AML-193 (cell line): ENCODE data around the gene RAD51B.
"Not testable (repeated sequence)": the region's sequence is repeated elsewhere in the genome, so short reads cannot be mapped to it uniquely, and the experiment has no call there.

Source experiments
- DNase-seq, 2 experiments: peaks; one replicate each; lab custom pipeline; 2025; lab: John Stamatoyannopoulos, UW

The RAD51B gene

DNA sequence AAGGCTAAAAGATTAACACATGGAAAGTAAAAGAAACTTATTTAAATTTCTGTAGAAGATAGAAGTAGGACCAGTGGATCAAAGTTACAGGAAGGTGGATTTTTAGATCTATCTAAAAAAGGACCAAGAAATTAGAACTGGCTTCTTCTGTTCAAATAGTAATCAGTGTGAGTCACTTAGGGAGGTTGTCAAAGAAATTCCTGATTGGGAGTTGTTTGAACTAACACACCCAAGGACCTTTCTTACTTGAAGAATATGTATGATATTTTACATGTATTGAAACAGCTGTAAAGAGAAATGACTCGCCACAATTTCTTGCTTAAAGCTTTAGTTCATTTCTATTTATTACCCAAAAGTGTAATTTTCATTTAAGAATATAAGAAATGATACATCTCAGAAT, 256.9 kb downstream of the RAD51B start:
- DNase-seq: no peak

- DNase-seq: no peak
These were observed 260.5 kb downstream of the RAD51B start for GRCh38 chr14:68079941-68080697.

DNA sequence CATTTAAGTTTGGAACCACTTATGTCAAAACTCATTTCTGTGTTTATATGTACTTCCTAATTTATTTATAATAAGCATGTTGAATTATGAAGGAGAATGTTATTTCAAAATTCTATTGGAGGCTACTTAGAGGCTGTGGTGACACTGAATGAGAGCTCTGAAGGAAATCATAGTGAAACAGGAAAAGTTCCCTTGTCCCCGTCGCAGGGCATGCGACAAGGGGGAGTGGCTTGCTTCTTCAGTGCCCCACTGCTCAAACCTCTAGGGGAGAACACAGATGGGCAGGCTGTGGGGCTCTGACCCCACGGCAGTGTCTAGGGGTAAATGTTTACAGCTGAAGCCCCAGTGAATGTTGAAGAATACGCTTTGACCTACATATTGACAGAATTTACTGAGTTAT, 261.9 kb downstream of the RAD51B start:
- no peak for DNase-seq

DNA sequence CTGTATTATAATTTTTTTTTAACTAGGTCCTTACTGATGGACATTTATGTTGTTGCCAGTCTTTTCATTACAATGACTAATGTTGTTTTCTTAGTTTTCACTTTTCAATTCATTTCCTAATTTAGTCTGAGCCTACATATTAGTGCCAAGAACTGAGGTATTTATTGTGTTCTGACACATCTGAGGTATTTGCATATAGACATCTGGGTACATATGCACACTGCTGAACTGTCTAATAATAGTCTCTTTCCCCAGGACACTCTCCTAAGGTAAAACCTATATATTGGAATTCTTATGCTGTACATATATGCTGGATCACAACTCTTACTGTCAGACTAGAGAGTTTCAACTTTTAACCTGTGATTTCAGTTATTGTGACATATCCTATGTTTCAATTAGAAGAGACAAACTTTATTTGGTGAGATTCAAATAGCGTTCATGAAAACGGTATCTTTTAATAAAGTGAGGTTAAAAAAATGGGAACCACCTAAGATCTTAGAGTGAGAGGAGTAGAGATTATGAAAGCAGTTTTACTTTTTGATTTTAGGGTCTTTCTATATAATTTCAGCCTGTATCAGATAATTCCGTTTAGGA, 263.2 kb downstream of the RAD51B start:
- DNase-seq: no peak

GRCh38 chr14:68084256-68084655, 264.7 kb downstream of the RAD51B start:
- no peak for DNase-seq

GRCh38 chr14:68085742-68086141, 266.2 kb downstream of the RAD51B start:
- DNase-seq: no peak

DNA sequence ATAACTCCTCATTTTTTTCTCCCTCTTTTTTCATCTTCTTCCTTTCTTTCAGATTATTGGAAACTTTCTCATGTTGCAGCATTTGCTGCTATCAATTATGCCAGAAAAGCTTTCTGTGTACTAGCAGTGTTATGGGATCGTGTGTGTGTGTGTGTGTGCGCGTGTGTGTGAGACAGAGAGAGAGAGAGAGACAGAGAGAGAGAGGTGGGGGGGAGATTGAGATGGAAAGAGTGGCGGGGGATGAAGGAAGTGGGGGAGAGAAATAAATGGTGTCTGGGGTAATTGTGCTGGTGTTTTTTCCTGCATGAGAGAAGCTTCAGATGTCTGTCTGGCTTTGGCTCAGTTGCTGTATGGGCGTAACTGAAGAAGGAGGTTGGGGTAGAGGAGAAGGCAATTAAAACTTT, 268.9 kb downstream of the RAD51B start:
- DNase-seq: no peak

- DNase-seq: no peak
These were observed 269.7 kb downstream of the RAD51B start for GRCh38 chr14:68089146-68089731.

DNA sequence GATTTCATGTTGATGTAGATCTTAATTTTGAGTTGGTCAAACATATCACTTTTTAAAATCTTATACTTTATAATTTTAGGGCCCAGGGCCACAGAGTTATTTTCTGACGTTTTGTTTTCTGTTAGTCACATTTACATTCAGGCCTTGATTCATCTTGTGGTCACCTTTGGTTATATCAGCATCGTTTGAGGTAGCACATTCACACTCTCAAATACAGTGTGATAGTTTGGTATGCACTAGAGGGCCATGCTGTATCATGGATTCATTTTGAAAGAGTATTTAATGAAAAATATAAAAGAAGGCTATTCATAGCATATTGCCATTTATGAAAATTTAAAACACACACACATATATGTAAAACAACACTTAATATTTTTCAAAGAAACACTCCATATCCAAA, 274.6 kb downstream of the RAD51B start:
- DNase-seq: no peak

- DNase-seq: no peak
These were observed 275.2 kb downstream of the RAD51B start for GRCh38 chr14:68094752-68095151.

- no peak for DNase-seq
These were observed 278.1 kb downstream of the RAD51B start for GRCh38 chr14:68097727-68098126.

DNA sequence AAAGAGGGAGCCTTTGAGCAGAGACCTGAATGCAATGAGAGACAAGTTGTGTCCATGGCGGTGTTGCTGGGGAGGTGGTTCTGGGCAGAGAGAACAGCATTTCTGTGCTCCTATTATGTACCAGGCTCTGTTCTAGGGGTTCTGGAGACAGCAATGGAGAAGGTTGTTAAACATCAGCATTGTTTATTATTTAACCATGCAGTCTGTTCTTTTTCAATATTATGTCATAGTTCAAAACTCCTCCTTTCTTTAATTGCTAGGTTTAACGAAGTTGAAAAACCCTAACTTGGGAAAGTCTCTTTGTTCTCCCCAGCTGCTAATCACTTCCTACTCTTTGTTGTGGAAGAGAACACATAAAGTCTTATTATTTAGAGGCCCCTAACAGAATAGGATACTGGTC, 279.3 kb downstream of the RAD51B start:
- no peak for DNase-seq

GRCh38 chr14:68099495-68100045, 280.0 kb downstream of the RAD51B start:
- DNase-seq: no peak

DNA sequence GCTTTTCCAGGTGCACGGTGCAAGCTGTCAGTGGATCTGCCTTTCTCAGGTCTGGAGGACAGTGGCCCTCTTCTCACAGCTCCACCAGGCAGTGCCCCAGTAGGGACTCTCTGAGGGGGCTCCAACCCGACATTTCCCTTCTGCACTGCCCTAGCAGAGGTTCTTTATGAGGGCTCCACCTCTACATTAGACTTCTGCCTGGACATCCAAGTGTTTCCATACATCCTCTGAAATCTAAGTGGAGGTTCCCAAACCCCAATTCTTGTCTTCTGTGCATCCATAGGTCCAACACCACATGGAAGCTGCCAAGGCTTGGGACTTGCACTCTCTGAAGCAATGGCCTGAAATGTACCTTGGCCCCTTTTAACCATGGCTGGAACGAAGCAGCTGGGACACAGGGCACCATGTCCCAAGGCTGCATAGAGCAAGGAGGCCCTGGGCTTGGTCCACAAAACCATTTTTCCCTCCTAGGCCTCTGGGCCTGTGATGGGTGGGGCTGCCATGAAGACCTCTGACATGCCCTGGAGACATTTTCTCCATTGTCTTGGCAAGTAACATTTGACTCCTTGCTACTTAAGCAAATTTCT, 282.2 kb downstream of the RAD51B start:
- not testable (repeated sequence) for DNase-seq

DNA sequence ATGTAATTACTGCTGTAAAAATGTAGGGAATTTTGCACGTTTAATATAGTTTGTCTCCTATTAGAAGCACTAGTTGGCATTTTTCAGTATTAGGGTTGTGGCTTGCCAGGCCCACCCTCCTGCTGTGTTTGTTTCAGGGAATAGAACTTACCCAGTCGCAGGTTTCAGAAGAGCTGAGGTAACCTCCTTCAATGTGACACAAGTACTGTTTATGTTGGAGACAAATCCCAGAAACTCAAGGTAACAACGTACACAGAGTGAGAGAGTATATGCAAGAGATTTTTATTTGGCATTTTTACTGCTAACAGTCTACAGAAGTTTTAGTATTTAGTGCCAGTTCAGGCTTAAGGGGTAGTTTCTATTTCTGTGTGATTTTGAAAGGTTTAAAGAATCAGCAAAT, 284.3 kb downstream of the RAD51B start:
- DNase-seq: no peak

DNA sequence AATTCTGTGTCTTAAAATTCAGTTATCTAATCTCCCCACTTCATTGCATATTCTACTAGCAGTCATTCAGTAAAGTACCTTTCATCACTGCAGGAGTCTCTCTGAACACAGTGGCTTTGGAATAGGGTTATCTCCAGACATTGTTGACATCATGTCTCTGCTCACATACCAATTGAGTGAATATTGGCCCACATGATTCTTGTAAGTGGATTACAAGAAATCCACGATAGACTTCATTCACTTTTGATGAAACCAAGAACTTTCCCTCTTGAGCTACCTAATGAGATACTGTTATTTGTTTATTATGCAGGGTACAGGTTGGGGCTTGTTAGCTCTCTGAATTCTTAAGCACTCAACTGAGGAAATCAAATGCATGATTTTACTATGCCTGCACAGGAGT, 284.9 kb downstream of the RAD51B start:
- no peak for DNase-seq

DNA sequence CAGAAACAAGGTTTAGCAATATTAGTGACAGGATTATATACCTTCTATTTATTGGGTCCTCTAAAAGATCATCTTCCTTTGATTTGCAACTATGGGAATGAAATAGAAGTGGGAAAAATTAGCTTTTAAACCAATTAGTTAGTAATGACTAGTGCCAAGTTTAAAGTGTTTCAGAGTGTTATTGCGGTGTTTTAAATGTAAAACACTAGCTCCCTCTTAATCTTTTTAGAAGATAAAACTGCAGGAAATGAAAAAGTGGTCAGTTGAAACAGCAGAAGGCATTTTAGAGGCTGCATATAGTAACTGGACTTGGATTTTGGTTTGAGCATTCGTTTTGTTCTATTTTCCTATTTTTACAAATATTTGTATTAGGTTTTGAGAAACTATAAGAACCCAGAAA, 286.2 kb downstream of the RAD51B start:
- DNase-seq: no peak

- no peak for DNase-seq
These were observed 286.9 kb downstream of the RAD51B start for GRCh38 chr14:68106456-68106855.

GRCh38 chr14:68106905-68107304, 287.3 kb downstream of the RAD51B start:
- no peak for DNase-seq

- DNase-seq: no peak
These were observed 289.7 kb downstream of the RAD51B start for GRCh38 chr14:68109132-68109900.

DNA sequence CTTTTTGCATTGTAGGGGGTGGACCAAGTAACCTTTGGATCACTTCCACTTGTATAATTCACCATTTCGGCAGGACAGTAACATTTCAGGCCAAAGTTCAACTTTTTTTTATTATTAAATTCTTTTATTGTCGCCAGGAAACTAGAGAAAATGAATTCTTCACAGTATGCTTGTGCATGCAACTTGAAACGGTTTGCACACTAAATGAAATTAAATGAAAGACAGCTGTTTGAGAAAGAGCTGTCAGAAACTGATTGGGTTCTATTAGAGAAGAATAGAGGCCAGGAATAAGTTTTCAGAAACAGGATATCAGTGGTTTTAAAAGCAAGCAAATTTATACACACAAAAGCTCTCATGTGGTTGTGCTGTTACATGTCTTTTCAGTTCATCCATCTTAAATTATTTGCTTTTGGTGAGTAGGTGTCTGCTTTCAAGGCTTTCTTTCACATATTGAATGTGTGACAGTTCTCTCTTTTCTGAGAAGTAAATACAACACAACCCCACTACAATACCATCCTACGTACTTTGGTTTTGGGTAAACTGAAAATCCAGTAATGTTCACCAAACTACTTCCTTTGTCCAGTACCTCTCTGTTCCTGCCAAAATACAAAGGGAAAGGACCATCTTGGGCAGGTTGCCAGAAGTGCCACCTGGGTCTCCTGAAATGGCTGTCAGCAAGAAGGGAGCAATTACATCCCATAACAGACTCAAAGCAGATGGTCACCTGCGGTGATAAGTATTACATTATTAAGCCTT, 291.7 kb downstream of the RAD51B start:
- DNase-seq: no peak
